OCI-LY1 (cell line): ENCODE data around the gene ATG9B.
A peak's percentile ranks its signal among the peaks of the same experiment; 100 is the strongest.

ENCODE experiments used
- H2AFZ ChIP-seq: fragments of 200-600 bp; sonication (generic), shearing (Covaris generic); 2 replicates; pipeline ENCODE4 v1.6.0; 2014; ENCODE audit warnings: antibody characterized with exemption, mild to moderate bottlenecking, low read length
- H3F3A ChIP-seq: fragments of 200-600 bp; sonication (generic), shearing (Covaris generic); 2 replicates; pipeline ENCODE4 v1.6.0; 2014; ENCODE audit warnings: mild to moderate bottlenecking, antibody characterized with exemption, low read length, moderate library complexity; ENCODE audit not compliant: insufficient read depth
- H3K27ac ChIP-seq: fragments of 200-600 bp; sonication (generic); 2 replicates; pipeline ENCODE4 v1.5.1; 2014; ENCODE audit warnings: low read length, mixed run types, mild to moderate bottlenecking, low read depth; ENCODE audit not compliant: poor library complexity, severe bottlenecking
- H3K27me3 ChIP-seq: fragments of 200-600 bp; sonication (generic); 2 replicates; pipeline ENCODE4 v1.6.0; 2014; ENCODE audit warnings: antibody characterized with exemption, mild to moderate bottlenecking, low read length, moderate library complexity; ENCODE audit not compliant: insufficient read depth
- H3K36me3 ChIP-seq: fragments of 200-600 bp; sonication (generic); 2 replicates; pipeline ENCODE4 v1.6.1; 2014; ENCODE audit warnings: mild to moderate bottlenecking, antibody characterized with exemption, low read length, moderate library complexity, mixed read lengths; ENCODE audit not compliant: insufficient read depth
- H3K4me1 ChIP-seq: fragments of 200-600 bp; sonication (generic); 2 replicates; pipeline ENCODE4 v1.5.1; 2014; ENCODE audit warnings: mild to moderate bottlenecking, low read length, moderate library complexity; ENCODE audit not compliant: insufficient read depth, severe bottlenecking
- H3K4me2 ChIP-seq: fragments of 200-600 bp; sonication (generic), shearing (Covaris generic); 2 replicates; pipeline ENCODE4 v1.6.1; 2014; ENCODE audit warnings: low read length
- H3K4me3 ChIP-seq: fragments of 200-600 bp; sonication (generic); 2 replicates; pipeline ENCODE4 v1.5.1; 2014; ENCODE audit warnings: low read length, low read depth, mild to moderate bottlenecking, mixed read lengths; ENCODE audit not compliant: poor library complexity, severe bottlenecking
- H3K79me2 ChIP-seq: fragments of 200-600 bp; shearing (Covaris generic); 2 replicates; pipeline ENCODE4 v1.6.1; 2016; ENCODE audit warnings: mixed run types, low read length, mixed read lengths; ENCODE audit not compliant: insufficient read depth
- H3K9ac ChIP-seq: fragments of 200-600 bp; sonication (generic), shearing (Covaris generic); 2 replicates; pipeline ENCODE4 v1.6.1; 2014; ENCODE audit warnings: mild to moderate bottlenecking, low read length, mixed read lengths
- H3K9me2 ChIP-seq: fragments of 200-600 bp; sonication (generic), shearing (Covaris generic); 2 replicates; pipeline ENCODE4 v1.6.1; 2014; ENCODE audit warnings: low read depth, mild to moderate bottlenecking, low read length, mixed read lengths
- H3K9me3 ChIP-seq: fragments of 200-600 bp; shearing (Covaris generic); 2 replicates; pipeline ENCODE4 v1.6.1; 2014; ENCODE audit warnings: low read length, mixed read lengths
- H4K20me1 ChIP-seq: fragments of 200-600 bp; sonication (generic), shearing (Covaris generic); 2 replicates; pipeline ENCODE4 v1.6.0; 2016; ENCODE audit warnings: mild to moderate bottlenecking, low read length; ENCODE audit not compliant: insufficient read depth
- EZH2 ChIP-seq: fragments of 200-600 bp; sonication (generic), shearing (Covaris generic); IDR thresholded peaks from 2 replicates; pipeline ENCODE4 v1.8.0; 2017; ENCODE audit warnings: borderline replicate concordance, mixed run types, mild to moderate bottlenecking, antibody characterized with exemption, low read length, moderate library complexity, mixed read lengths
- TF ChIP-seq, protein P1 (sequence below): fragments of 200-600 bp; sonication (generic), shearing (Covaris generic); IDR thresholded peaks from 2 replicates; pipeline ENCODE4 v1.5.1; 2017; ENCODE audit warnings: mild to moderate bottlenecking, antibody characterized with exemption, low read length, moderate library complexity, mixed read lengths

Gene ATG9B

DNA sequence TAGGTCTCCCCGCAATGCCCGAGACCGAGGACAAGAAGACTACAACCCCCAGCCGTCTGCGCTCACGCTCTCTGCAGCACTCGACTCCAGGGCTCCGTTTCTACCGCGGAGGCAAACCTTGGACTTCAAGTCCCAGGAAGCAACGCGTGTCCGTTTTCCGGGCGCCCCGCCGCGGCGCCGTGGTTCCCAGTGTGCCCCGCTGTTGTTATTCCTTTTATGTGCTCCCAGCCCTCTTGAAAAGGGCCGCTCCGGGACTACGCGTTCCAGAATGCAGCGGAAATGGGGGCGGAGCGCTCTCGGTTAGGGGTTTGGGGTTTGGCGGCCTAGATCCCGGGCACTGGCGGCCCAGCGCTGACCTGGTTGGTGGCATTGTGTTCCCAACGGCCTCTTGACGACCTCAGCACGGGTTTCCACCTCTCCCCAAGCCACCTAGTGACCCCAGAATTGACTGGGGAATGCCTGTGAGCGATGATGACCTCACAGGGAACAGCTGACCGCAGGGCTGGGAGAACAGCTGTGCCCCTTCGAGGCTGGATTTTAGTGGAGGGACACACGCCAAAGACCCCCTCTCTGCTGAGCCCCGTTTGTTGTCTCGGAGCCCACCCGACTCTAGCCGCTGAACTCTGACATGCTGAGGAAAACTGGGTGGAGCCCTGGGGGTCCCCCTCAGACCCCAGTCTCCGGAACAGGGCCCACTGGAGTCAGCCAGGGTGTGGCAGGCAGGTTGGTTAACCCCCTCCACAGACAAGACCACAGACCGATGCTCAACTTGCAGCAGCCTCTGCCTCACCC, 33.9 kb upstream of the ATG9B start:
- 0 out of 2 replicates have a peak overlapping the region, but pooled peaks have one; percentile 5 for H2AFZ ChIP-seq
- H3K4me2 ChIP-seq, result peak overlapping the region; percentile 85
- no peaks in the 10 kb centered on the region for H3K27me3 ChIP-seq
- H3F3A ChIP-seq, result 0 out of 2 replicates have a peak, but pooled peaks cover 7% of the 10 kb centered on the region
- H3K9me2 ChIP-seq, result no peaks in the 10 kb centered on the region
- TF ChIP-seq EZH2, result no peak
- TF ChIP-seq, protein P1, sequence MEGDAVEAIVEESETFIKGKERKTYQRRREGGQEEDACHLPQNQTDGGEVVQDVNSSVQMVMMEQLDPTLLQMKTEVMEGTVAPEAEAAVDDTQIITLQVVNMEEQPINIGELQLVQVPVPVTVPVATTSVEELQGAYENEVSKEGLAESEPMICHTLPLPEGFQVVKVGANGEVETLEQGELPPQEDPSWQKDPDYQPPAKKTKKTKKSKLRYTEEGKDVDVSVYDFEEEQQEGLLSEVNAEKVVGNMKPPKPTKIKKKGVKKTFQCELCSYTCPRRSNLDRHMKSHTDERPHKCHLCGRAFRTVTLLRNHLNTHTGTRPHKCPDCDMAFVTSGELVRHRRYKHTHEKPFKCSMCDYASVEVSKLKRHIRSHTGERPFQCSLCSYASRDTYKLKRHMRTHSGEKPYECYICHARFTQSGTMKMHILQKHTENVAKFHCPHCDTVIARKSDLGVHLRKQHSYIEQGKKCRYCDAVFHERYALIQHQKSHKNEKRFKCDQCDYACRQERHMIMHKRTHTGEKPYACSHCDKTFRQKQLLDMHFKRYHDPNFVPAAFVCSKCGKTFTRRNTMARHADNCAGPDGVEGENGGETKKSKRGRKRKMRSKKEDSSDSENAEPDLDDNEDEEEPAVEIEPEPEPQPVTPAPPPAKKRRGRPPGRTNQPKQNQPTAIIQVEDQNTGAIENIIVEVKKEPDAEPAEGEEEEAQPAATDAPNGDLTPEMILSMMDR, result no peak
- peaks cover 3% of the 10 kb centered on the region; the same call in 1 of the 2 replicates for H3K36me3 ChIP-seq
- H3K9me3 ChIP-seq, result no peaks in the 10 kb centered on the region
- no peaks in the 10 kb centered on the region; the same call in 1 of the 2 replicates for H3K79me2 ChIP-seq
- H3K4me1 ChIP-seq, result peaks cover 41% of the 10 kb centered on the region
- H3K27ac ChIP-seq, result peak overlapping the region; percentile 82
- H4K20me1 ChIP-seq, result no peaks in the 10 kb centered on the region
- peak overlapping the region; percentile 79 for H3K9ac ChIP-seq
- peak overlapping the region; percentile 90 for H3K4me3 ChIP-seq

DNA sequence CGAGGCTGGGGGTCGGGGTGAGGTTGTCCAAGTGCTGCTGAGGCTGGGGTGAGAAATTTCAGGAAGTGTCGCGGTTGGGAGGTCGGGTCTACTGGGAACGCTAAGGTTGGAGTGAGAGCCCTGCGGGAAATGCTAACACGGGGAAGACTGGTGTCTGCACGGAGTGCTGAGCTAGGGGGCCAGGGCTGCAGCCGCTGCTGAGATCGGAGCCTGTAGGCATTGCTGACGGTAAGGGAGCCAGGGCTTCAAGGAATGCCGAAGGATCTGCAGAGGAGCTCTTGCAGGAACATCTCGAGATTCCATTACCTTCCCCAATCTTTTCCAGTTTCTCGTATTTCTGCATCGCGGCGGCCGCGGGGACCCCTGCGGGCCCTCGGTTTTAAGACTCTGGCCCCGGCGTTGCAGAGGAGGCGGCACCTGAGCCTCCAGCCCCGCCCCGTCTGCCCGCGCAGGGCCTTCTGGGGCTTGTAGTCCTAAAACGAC, 33.3 kb upstream of the ATG9B start, which contains the start of gene CDK5:
TSS of gene CDK5 (minus strand) at position 392 of the 483 bp plus-strand sequence. CDS start at position 343, 49 bp downstream.
- Histone ChIP-seq H3K36me3 (peaks cover 3% of the 10 kb centered on the region; the same call in 1 of the 2 replicates), H3K4me2 (peak within 1 kb of the TSS; percentile 85), H3K9me3 (no peaks in the 10 kb centered on the region), H2AFZ (0 out of 2 replicates have a peak within 1 kb of the TSS, but pooled peaks have one; percentile 5), H3K4me1 (peaks cover 41% of the 10 kb centered on the region), H3K9me2 (no peaks in the 10 kb centered on the region), H3K27ac (peak within 1 kb of the TSS; percentile 82), H3K4me3 (peak within 1 kb of the TSS; percentile 90), H3F3A (0 out of 2 replicates have a peak, but pooled peaks cover 7% of the 10 kb centered on the region), H3K27me3 (no peaks in the 10 kb centered on the region), H3K9ac (peak within 1 kb of the TSS; percentile 79), H3K79me2 (no peaks in the 10 kb centered on the region; the same call in 1 of the 2 replicates), H4K20me1 (no peaks in the 10 kb centered on the region)
- no peak for TF ChIP-seq EZH2
- TF ChIP-seq, protein P1, result no peak

DNA sequence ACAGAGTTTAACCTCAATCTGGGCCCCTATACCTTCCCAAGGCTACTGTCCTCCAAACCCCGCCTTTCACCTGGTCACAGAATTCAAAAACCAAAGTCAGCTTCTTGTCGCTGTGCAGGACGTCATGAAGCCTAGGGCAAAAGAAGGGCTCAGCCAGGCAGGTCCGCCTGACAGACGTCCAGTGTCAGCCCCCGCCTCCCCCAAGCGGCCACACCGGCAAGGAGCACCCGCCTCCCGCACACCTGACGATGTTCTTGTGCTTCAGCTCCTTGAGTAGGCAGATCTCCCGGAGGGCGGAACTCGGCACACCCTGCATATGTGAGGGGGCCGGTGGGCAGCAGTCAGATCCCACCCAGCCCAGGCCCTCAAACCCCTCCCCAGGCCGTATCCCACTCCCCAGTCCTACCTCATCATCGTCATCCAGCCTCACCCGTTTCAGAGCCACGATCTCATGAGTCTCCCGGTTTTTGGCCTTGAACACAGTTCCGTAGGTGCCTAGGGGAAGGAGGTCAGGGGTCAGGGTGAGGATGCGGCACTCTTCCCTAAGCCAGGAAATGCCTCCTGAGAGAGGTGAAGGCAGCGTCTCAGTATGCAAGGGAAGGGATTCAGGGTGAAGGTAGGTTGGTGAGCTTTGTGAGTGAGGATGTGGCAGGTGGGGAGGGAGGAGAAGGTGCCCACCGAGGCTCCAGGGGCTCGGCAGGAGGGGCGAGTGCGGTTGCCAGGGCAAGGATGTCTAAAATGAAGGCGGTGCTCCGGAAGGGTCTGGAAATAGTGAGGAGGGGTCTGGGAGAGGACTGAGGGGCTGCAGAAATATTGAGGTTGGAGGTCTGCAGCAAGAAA, 32.6 kb upstream of the ATG9B start:
- H3K27ac ChIP-seq, result no peak overlapping the region
- TF ChIP-seq EZH2, result no peak
- TF ChIP-seq, protein P1, result no peak; the same call in 1 of the 2 replicates
- no peaks in the 10 kb centered on the region for H3K9me2 ChIP-seq
- H3K36me3 ChIP-seq, result peaks cover 3% of the 10 kb centered on the region; the same call in 1 of the 2 replicates
- H3K9me3 ChIP-seq, result no peaks in the 10 kb centered on the region
- peaks cover 39% of the 10 kb centered on the region for H3K4me1 ChIP-seq
- H3F3A ChIP-seq, result 0 out of 2 replicates have a peak, but pooled peaks cover 7% of the 10 kb centered on the region
- no peaks in the 10 kb centered on the region; the same call in 1 of the 2 replicates for H3K27me3 ChIP-seq
- no peaks in the 10 kb centered on the region for H4K20me1 ChIP-seq
- peak overlapping the region; percentile 90 for H3K4me3 ChIP-seq
- H3K79me2 ChIP-seq, result no peaks in the 10 kb centered on the region; the same call in 1 of the 2 replicates
- no peak overlapping the region for H2AFZ ChIP-seq
- H3K9ac ChIP-seq, result peak overlapping the region; percentile 63
- peak overlapping the region; percentile 74 for H3K4me2 ChIP-seq
